Activated CD4-positive, alpha-beta T cell treated with anti-CD3 and anti-CD28 coated beads for 48 hours (primary cell): ENCODE data around the gene KRT84.

Experiments
- DNase-seq: peaks from one replicate; pipeline ENCODE4 v3.0.0-alpha.2; 2020

The KRT84 gene

DNA sequence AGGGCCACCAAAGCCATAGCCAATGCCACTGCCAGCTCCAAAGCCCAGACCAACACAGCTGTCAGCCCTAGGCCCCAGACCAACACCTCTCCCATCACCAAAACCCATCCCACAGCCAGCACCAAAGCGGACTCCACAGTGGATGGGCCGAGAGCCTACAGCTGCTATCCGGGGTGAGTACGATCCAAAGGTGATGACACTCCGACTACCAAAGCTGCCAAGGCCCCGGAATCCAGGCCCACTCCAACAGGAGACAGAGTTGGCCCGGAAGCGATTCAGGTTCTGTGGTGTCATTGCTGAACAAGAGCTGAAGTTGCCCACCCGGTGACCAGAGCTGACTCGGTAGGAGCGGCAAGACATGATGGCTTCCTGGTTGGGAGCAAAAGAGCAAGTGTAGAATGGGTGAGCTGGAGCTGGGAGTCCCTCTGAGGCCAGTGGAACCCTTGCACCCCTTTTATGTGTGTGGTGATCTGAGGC lies at the start of gene KRT84:
TSS of gene KRT84 (minus strand) at position 427 of the 477 bp plus-strand sequence. CDS start at position 360, 67 bp downstream.
- DNase-seq, result no peak

DNA sequence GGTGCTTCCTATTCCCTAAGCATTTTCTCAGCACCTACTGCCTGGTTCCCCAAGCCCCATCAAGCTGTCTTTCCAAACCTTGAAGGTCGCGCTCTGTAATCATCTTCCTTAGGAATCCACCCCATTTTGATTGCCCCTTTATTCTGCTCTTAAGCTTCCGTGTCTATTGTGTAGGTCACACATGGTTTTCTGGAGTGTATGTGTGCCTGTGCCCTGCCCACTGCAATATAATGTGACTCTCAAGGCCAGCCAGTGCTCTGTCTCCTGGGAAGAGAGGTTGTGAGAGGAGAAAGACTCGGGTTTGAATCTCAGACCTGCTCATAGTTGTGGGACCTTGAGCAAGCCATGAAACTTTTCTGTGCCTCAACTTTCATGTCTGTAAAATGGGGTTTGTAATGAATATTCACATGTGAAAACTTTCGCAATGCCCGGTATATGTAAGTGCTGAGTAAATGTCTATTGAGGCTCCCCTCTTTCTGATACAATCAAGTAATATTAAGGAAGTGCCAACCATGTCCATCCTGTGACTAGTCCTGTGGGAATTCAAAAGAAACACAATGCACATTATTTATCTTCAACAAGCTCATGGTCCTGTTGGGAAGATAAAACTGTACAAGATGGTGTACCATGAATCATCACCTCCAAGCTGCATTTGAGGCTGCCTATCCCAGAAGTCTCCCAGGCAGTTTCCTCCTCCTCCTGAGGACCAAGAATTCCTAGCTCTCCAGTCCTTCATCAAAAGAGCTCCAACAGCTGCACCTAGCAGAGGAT lies 49.5 kb upstream of the KRT84 start:
- DNase-seq, result no peak

DNA sequence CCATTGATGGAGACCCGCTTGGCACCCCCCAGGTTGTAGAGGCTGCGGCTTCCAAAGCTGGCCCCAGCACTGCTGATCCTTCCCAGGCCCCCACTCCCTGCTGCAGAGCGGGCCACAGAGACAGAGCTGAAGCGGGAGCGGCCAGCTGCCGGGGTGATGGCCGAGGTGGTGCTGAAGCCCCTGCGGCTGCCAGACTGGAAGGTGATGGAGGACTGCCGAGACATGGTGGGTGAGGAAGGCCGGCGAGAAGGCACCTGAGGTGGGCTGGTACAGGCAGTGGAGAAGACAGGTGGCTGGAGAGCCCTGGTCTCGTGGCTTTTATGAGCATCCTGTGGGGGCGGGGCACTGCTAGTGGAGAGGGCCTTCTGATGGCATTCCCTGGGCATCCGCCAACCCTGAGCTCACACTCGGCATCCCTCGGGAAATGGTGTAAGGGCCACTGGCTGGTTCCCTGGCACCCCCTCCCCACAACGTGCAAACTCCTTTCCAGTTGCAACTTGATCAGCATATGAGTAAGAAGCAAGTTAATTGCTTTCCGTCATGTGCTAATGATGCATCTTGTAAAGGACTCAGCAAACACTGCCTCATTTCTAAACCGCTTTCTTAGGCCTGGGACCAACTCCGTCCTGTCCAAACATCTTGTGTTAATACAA lies 48.8 kb upstream of the KRT84 start, which contains the start of gene KRT75:
TSS of gene KRT75 (minus strand) at position 291 of the 653 bp plus-strand sequence. CDS start at position 224, 67 bp downstream.
- no peak for DNase-seq

- no peak for DNase-seq
Observed at GRCh38 chr12:52433501-52434080, 48.1 kb upstream of the KRT84 start.

- DNase-seq, result no peak
Observed at GRCh38 chr12:52432559-52433207, 47.2 kb upstream of the KRT84 start.

GRCh38 chr12:52428121-52428520 lies 42.7 kb upstream of the KRT84 start:
- peak; percentile 7 for DNase-seq

- no peak for DNase-seq
Observed at GRCh38 chr12:52427083-52427482, 41.6 kb upstream of the KRT84 start.

DNA sequence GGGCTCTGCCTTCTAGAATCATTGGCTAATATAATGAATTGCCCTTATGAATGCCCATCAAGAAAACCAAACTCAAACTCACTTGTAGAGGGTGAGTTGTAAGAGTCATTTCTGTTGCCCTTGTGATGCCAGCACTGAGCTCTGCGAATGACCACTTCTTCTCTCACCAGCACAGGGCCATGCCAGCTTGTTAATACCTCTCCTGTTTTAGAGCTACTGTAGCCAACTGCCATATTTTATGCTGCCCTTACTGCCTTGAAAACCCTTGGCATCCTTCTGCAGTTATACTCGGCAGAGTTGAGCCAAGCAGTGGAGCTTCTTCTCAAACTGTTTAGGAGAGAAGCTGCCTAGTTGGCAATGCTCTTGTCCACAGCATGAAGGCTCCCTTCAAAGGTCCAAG lies 40.6 kb upstream of the KRT84 start:
- DNase-seq, result no peak

- no peak for DNase-seq
Observed at GRCh38 chr12:52425466-52425865, 40.0 kb upstream of the KRT84 start.

DNA sequence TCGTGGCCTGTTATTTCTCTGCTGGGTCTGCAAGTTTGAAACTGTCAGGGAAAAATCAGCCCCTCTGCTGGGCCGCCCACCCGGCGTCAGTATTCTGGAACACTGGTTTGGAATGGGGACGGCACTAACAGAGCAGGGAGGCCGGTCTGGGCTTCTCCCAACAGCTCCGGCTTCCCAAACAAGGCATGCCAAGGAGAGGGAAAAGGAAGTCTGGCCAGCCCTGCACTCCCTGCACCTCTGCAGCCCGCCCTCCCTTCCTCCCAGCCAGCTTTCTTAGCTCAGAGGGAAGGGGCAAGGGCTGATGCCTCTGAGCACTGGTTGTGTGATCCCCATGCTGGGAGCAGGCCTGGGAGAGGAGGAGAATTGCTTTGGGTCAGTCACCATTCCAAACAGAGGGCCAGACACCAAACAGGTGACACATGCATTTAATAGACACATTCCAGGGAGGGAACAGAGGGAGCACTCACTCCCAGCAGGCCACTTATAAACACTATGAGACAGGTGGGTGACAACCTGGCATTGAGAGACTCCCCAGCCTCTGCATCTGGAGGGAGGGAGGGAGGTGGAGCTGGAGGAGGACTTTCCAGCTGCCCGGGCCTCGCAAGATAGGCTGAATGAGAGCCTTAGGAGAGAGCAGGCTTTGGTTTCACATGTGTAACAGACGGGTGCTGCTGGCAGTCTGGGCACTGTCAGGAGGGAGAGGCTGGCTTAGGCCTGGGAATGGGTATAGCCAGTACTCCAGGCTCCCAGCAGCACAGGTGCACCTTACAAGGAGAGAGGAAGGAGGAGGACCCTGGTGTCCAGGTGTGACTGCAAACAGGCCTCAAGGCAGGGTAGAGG lies 38.4 kb upstream of the KRT84 start:
- DNase-seq, result no peak

- no peak for DNase-seq
Observed at GRCh38 chr12:52423035-52423434, 37.6 kb upstream of the KRT84 start.

GRCh38 chr12:52419656-52420055 lies 34.2 kb upstream of the KRT84 start:
- no peak for DNase-seq

DNA sequence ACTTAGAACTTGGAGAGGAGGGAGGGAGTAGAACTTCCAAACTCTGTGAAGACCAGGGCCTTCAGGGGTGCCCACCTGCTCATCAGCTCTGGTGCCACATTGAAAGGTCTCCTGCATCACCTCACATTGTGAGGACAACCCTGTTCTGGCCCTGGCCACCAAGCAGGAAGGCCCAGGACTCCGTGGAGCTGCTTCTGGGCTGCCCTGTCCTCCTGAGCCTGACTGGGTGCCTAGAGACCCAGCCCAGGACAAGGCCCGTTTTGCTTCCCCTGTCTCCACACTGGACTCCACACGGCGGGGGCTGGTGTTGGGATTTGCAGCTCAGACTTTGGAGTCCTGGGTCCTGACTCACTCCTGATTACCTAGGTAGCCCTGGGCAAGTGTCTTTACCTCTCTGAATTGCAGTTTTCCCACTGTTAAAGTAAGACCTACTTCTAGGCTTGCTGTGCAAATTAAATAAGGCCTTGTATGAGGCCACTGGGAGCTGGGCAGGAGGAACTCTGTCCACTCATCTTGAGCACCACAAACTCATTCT lies 33.2 kb upstream of the KRT84 start:
- no peak for DNase-seq

GRCh38 chr12:52417740-52418139 lies 32.3 kb upstream of the KRT84 start:
- DNase-seq, result no peak

DNA sequence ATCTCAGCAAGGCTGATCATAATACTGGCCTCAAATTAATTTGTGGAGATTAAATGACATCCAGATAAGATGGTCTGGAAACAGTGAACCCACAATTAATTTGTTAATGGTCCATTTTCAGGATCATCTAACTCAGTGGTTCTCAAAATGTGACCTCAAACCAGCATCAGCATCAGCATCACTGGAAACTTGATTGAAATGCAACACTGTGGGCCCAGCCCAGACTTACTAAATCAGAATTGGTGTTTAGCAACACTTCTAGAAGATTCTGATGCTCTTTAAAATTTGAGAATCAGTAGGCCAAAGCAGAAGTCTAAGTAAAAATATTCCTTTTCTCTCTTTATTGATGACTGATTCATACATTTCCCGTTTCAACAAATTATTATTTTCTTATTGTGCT lies 31.3 kb upstream of the KRT84 start:
- DNase-seq, result no peak

DNA sequence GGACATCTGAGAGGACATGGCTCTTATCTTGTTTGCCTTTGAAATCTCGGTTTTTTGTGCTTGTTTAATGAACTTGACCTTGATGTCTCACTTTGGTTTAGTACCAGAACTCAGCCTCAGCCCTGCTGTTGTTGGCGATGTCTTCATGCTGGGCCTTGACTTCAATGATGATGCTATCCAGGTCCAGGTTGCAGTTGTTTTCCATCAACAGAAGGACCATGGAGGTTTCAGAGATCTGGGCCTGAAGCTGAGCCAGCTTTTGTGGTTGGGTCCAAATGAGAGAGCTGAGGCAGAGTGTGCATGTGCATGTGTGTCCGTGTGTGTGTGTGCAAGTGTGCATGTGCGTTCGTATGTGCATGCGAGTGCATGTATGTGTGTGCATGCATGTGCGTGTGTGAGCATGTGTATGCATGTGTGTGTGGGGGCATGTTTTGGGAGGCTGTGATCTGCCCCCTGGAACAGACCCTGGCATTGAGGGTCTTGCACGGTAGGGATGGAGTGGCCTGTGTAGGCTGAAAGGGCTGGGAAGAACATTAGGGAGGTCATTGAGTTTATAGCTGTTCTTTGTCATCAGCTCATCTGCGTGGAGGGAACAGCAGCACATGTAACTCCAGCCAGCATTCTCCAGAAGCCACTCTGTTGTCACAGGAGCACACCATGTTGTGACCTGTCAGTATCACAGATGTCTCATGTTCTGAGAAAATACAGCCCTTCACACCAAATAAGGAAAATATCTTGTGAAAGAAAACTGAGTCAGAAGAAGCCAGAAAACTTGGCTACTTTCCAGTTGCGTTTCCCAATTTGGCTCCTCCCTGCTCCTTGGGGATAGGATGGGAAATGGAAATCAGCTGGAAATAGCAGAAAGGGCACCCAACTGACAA lies 30.7 kb upstream of the KRT84 start:
- no peak for DNase-seq

DNA sequence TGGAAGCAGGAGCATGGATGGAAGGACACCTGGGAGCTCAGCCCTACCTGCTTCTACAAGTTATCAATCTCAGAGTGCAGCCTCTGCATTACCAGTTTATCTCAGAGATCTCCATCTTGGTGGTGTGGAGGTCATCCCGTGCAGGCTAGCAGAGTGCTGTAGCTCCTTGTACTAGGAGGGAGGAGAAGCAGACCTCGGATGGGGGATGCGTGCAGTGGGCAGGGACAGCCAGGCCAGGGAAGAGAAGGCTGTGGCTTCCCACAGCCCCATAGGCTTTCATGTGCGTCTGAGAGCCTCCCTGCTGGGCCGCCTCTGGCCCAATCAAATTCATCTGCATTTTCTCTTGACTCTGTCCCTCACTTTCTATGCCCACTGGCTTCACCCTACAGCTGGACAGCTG lies 29.5 kb upstream of the KRT84 start:
- no peak for DNase-seq

DNA sequence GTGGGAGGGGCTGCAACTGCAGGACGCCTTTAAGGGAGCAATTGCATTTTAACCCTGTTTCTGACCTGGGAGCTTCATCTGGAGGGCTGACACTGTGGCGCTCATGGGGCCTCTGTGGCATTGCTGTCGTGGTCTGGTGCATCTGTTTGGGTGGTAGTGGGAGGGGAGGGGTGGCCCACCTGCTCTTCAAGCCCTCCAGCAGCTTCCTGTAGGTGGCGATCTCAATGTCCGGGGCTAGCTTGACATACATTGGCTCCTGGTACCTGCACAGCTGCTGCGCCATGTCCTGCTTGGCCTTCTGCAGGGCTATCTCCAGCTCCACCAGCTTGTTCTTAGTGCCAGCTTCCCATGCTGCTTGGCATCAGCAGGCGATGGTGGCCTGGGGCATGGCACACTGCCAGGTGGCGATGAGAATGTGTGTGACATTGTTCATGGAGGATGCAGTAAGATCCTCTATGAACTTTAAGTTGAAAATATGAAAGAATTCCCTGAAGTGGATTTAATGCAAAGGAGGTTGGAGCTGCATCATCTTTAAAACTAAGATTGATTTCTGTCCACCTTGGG lies 28.4 kb upstream of the KRT84 start:
- no peak for DNase-seq

GRCh38 chr12:52413202-52413601 lies 27.8 kb upstream of the KRT84 start:
- no peak for DNase-seq

- DNase-seq, result no peak
Observed at GRCh38 chr12:52411815-52412214, 26.4 kb upstream of the KRT84 start.
